GM12878 (cell line): ENCODE results near the gene CNTD1. TPM values are rescaled to one million over a fixed set of nuclear protein-coding genes. Genes with fewer than 3 reads are reported as not detected.

Experiments
- ATAC-seq: fragments of 200-7000 bp; cut with Tn5 transposase; 3 replicates; pipeline ENCODE4 v1.9.1; 2020; ENCODE audit warnings: mild to moderate bottlenecking, moderate library complexity
- BruUV-seq: library from RNA; stranded (reverse); fragments of 400-500 nt; replicated peaks from 2 replicates; lab custom pipeline; 2021; lab: Mats Ljungman, UMichigan
- CTCF ChIA-PET: fragments of 300-600 bp; sonication (Branson Sonifier 250); formaldehyde crosslinking; extraction: SDS; loops from one replicate; lab custom pipeline; 2021; ENCODE audit warnings: inconsistent platforms; lab: Yijun Ruan, JAX
- POLR2A ChIA-PET: fragments of 350-600 bp; formaldehyde crosslinking; extraction: SDS; loops from one replicate; lab custom pipeline; 2021; ENCODE audit warnings: inconsistent platforms; lab: Charles Lee
- RAD21 ChIA-PET: fragments of 300-600 bp; sonication (Branson Sonifier 250); formaldehyde crosslinking; loops from one replicate; lab custom pipeline; 2023; ENCODE audit warnings: antibody characterized with exemption; ENCODE audit not compliant: unreplicated experiment; lab: Charles Lee
- SMC1A ChIA-PET: fragments of 300-600 bp; sonication (Branson Sonifier 250); formaldehyde crosslinking; loops from one replicate; lab custom pipeline; 2023; ENCODE audit not compliant: unreplicated experiment, uncharacterized antibody; lab: Charles Lee
- DNase-seq: peaks from one replicate; pipeline ENCODE4 v3.0.0-alpha.2; 2011; ENCODE audit warnings: low read depth, low spot score
- FAIRE-seq: peaks from 3 replicates; lab custom pipeline; 2011; peaks lifted over from hg19 to GRCh38; lab: Jason Lieb, UNC
- H2AFZ ChIP-seq: 2 replicates; pipeline ENCODE4 v1.6.0; 2011; ENCODE audit warnings: low read depth, low read length, control low read depth; ENCODE audit not compliant: control insufficient read depth
- H3K27ac ChIP-seq: 2 replicates; pipeline ENCODE4 v1.5.1; 2011; ENCODE audit warnings: control low read depth; ENCODE audit not compliant: control insufficient read depth, insufficient read depth
- H3K27me3 ChIP-seq, 2 experiments: replicated peaks in 1 of 2; 2 replicates each; pipeline versions ENCODE4 v1.6.0 to v1.6.1; 2011; ENCODE audit warnings: low read length in 1 of 2; ENCODE audit not compliant: control insufficient read depth in 2 of 2, insufficient read depth in 2 of 2
- H3K36me3 ChIP-seq, 2 experiments: 2 replicates each; pipeline ENCODE4 v1.5.1; 2011; ENCODE audit warnings: low read length in 1 of 2; ENCODE audit not compliant: control insufficient read depth in 2 of 2, insufficient read depth in 2 of 2
- H3K4me1 ChIP-seq: 2 replicates; pipeline ENCODE4 v1.6.1; 2011; ENCODE audit warnings: mild to moderate bottlenecking, low read length, moderate library complexity, mixed read lengths; ENCODE audit not compliant: control insufficient read depth, insufficient read depth
- H3K4me2 ChIP-seq: 2 replicates; pipeline ENCODE4 v1.6.0; 2011; ENCODE audit warnings: control low read depth; ENCODE audit not compliant: control insufficient read depth, insufficient read depth
- H3K4me3 ChIP-seq: fragments of 200-600 bp; sonication (generic); 2 replicates; pipeline ENCODE4 v1.5.1; 2016
- H3K79me2 ChIP-seq: 2 replicates; pipeline ENCODE4 v1.6.0; 2011; ENCODE audit warnings: low read length; ENCODE audit not compliant: control insufficient read depth, insufficient read depth
- H3K9ac ChIP-seq: 2 replicates; pipeline ENCODE4 v1.8.0; 2011; ENCODE audit warnings: low read length, control low read depth, mixed read lengths; ENCODE audit not compliant: control insufficient read depth, insufficient read depth
- H3K9me3 ChIP-seq: replicated peaks from 3 replicates; pipeline ENCODE4 v1.5.1; 2011; ENCODE audit warnings: mild to moderate bottlenecking, low read length; ENCODE audit not compliant: control insufficient read depth, insufficient read depth
- H4K20me1 ChIP-seq: 2 replicates; pipeline ENCODE4 v1.6.0; 2011; ENCODE audit not compliant: control insufficient read depth, insufficient read depth
- EGR1 ChIP-seq, 2 experiments: IDR thresholded peaks; 1 replicate in 1 of 2; 2 replicates in 1 of 2; pipeline ENCODE4 v1.6.1; 2011 to 2012; ENCODE audit warnings: low read depth in 2 of 2, low read length in 2 of 2, borderline replicate concordance in 1 of 2, mild to moderate bottlenecking in 1 of 2, moderate library complexity in 1 of 2
- HDAC6 ChIP-seq: fragments of 200-600 bp; sonication (generic); IDR thresholded peaks from one replicate; pipeline ENCODE4 v1.8.0; 2017; ENCODE audit warnings: antibody characterized with exemption; ENCODE audit not compliant: unreplicated experiment
- RFX5 ChIP-seq: IDR thresholded peaks from 2 replicates; pipeline ENCODE4 v1.6.1; 2011; ENCODE audit warnings: low read depth, low read length, improper control_type of control experiment
- SMARCA5 ChIP-seq: fragments of 450-650 bp; IDR thresholded peaks from 2 replicates; pipeline ENCODE4 v1.6.1; 2017; ENCODE audit warnings: mild to moderate bottlenecking
- WGBS: methylation state at CpG from one replicate; pipeline ENCODE4 v1.1.6; 2016; ENCODE audit warnings: low lambda C conversion rate; ENCODE audit not compliant: insufficient replicate concordance, insufficient coverage; ENCODE audit errors: missing lambda C conversion rate; 5-methylcytosine and 5-hydroxymethylcytosine counted together
- in situ Hi-C: fragments of 300-500 bp; cut with MboI; formaldehyde crosslinking; loops from 9 replicates; pipeline ENCODE4 v1.14.3; 2018; ENCODE audit warnings: mixed read lengths
- intact Hi-C: fragments of 100-400 bp; cut with micrococcal nuclease; formaldehyde crosslinking; loops from one replicate; pipeline ENCODE4 v1.14.2; 2022; ENCODE audit not compliant: unreplicated experiment
- polyA plus RNA-seq, 11 experiments: library from polyadenylated mRNA; depleted of rRNA in 4 of 11; unstranded in 6 of 11; stranded (reverse) in 5 of 11; fragments of >200 nt; fragmentation: Nextera tagmentation in 4 of 11; fragmentation: Illumina TruSeq in 1 of 11; extraction: Ambion mirVana in 4 of 11; extraction: Trizol in 1 of 11; gene quantifications; 1 replicate in 1 of 11; 2 replicates in 10 of 11; pipeline versions ENCODE4 v1.2.1 to v1.2.3, GENCODE V29; 2011 to 2016; ENCODE audit warnings: inconsistent platforms in 2 of 11, missing spikeins in 2 of 11, low read depth in 1 of 11
- total RNA-seq, 4 experiments: library from RNA; depleted of rRNA in 3 of 4; stranded (reverse); fragments of >200 nt in 3 of 4; fragmentation: Illumina TruSeq in 1 of 4; extraction: Trizol in 1 of 4; gene quantifications; 2 replicates each; pipeline versions ENCODE4 v1.2.1 to v1.2.3, GENCODE V29; 2013 to 2021
- TF ChIP-seq, protein P1 (sequence below): IDR thresholded peaks from 2 replicates; pipeline ENCODE4 v1.6.1; 2012; ENCODE audit warnings: low read depth, low read length, improper control_type of control experiment
- TF ChIP-seq, protein P2 (sequence below): fragments of 450-650 bp; IDR thresholded peaks from 2 replicates; pipeline ENCODE4 v1.6.1; 2017; ENCODE audit warnings: mild to moderate bottlenecking, low read depth, inconsistent platforms; ENCODE audit not compliant: poor library complexity, severe bottlenecking

CNTD1 gene
- total and polyA plus RNA-seq, 10 of the 15 experiments (the other 5 are each of a cell fraction or from before 2014, with no cell fraction given) = 0.06 to 1.5 (median 1.1) TPM; not detected in 4

DNA sequence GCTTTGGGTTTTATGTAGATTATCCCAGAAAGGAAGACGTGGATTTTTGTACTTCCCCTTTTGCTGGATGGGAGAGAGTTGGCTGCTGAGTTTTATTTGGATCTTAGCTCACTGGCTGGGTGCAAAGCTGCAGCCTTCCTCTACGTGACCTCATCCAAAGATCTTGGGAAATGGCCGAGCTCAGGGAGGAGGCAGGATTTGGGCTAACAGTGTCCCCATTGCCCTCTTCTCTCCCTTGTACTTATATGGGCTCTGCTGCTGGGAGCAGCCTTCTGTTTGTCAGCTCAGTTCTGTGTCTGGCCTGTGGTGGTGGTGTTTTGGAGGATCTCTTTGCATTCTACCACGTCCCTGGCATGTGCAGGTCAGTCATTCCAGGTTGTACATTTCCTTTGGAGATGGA, 54.3 kb downstream of the CNTD1 start:
- Histone ChIP-seq H3K79me2 (no peaks in the 10 kb centered on the region), H3K4me1 (no peaks in the 10 kb centered on the region)
- TF ChIP-seq, protein P1, sequence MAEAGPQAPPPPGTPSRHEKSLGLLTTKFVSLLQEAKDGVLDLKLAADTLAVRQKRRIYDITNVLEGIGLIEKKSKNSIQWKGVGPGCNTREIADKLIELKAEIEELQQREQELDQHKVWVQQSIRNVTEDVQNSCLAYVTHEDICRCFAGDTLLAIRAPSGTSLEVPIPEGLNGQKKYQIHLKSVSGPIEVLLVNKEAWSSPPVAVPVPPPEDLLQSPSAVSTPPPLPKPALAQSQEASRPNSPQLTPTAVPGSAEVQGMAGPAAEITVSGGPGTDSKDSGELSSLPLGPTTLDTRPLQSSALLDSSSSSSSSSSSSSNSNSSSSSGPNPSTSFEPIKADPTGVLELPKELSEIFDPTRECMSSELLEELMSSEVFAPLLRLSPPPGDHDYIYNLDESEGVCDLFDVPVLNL = no peak
- TF ChIP-seq, protein P2, sequence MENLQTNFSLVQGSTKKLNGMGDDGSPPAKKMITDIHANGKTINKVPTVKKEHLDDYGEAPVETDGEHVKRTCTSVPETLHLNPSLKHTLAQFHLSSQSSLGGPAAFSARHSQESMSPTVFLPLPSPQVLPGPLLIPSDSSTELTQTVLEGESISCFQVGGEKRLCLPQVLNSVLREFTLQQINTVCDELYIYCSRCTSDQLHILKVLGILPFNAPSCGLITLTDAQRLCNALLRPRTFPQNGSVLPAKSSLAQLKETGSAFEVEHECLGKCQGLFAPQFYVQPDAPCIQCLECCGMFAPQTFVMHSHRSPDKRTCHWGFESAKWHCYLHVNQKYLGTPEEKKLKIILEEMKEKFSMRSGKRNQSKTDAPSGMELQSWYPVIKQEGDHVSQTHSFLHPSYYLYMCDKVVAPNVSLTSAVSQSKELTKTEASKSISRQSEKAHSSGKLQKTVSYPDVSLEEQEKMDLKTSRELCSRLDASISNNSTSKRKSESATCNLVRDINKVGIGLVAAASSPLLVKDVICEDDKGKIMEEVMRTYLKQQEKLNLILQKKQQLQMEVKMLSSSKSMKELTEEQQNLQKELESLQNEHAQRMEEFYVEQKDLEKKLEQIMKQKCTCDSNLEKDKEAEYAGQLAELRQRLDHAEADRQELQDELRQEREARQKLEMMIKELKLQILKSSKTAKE = no peak
- TF ChIP-seq RFX5 = no peak
- no peak for TF ChIP-seq SMARCA5
- no peak for TF ChIP-seq EGR1 (IDR thresholded peaks at IDR 0.05; ENCODE audit: borderline replicate concordance in 1 of 2, low read depth in 2 of 2, low read length in 2 of 2)
- TF ChIP-seq HDAC6 = no peak
- TF ChIP-seq, all 136 proteins: peak for 0
- H3K36me3 ChIP-seq = no peaks in the 10 kb centered on the region
- no peak overlapping the region for H3K4me2 ChIP-seq
- BruUV-seq = no TSS peak
- ChIA-PET RAD21 (no interaction called here), SMC1A (no interaction called here), POLR2A (interaction anchor here (1.2 kb wide), 1 partner anchor 18 kb away, joined by 3 read pairs; no protein-coding TSS in a partner anchor), CTCF (interaction anchor here (0.6 kb wide), 1 partner anchor 75 kb away, joined by 3 read pairs; no protein-coding TSS in a partner anchor)
- H3K9ac ChIP-seq = no peak overlapping the region
- H3K27ac ChIP-seq = no peak overlapping the region
- no peak overlapping the region for H3K4me3 ChIP-seq
- H2AFZ ChIP-seq = no peak overlapping the region
- no peaks in the 10 kb centered on the region for H4K20me1 ChIP-seq
- WGBS = 0% methylated on average over 4 of the region's 4 CpGs
- no peak for ATAC-seq
- in situ Hi-C loops = no loop called here
- intact Hi-C loops = no loop called here
- no peaks in the 10 kb centered on the region for H3K27me3 ChIP-seq
- peak; percentile 13 for FAIRE-seq
- no peak for DNase-seq
- H3K9me3 ChIP-seq = no peaks in the 10 kb centered on the region
